IMR-90 (cell line): ENCODE data around the gene KCNT2. TPM values are rescaled to one million over a fixed set of nuclear protein-coding genes. Genes with fewer than 3 reads are reported as not detected.

Source experiments
- ATAC-seq: fragments of 200-7000 bp; cut with Tn5 transposase; 2 replicates; pipeline ENCODE4 v1.9.1; 2020; ENCODE audit warnings: low read depth, mild to moderate bottlenecking, moderate library complexity
- BruUV-seq: library from RNA; stranded (reverse); fragments of 400-500 nt; replicated peaks from 2 replicates; lab custom pipeline; 2021; lab: Mats Ljungman, UMichigan
- CTCF ChIA-PET: fragments of 300-600 bp; formaldehyde crosslinking; extraction: SDS; loops from one replicate; lab custom pipeline; 2021; ENCODE audit warnings: antibody characterized with exemption; lab: Yijun Ruan, JAX
- POLR2A ChIA-PET: fragments of 300-600 bp; sonication (Branson Sonifier 250); formaldehyde crosslinking; loops from one replicate; lab custom pipeline; 2022; ENCODE audit warnings: antibody characterized with exemption; ENCODE audit not compliant: unreplicated experiment; lab: Charles Lee
- DNase-seq: peaks from one replicate; pipeline ENCODE4 v3.0.0; 2013
- H2AFZ ChIP-seq: replicated peaks from 2 replicates; pipeline ENCODE3; 2013; ENCODE audit warnings: low read length, mild to moderate bottlenecking; ENCODE audit not compliant: poor library complexity
- H2AK5ac ChIP-seq: 2 replicates; pipeline ENCODE4 v1.6.1; 2013; ENCODE audit warnings: low read depth, low read length, inconsistent platforms
- H2AK9ac ChIP-seq: replicated peaks from 2 replicates; pipeline ENCODE3; 2013; ENCODE audit warnings: mild to moderate bottlenecking, low read depth, low read length, moderate library complexity; ENCODE audit not compliant: poor library complexity
- H2BK120ac ChIP-seq: 2 replicates; pipeline ENCODE4 v1.6.1; 2013; ENCODE audit warnings: low read depth, low read length, inconsistent platforms
- H2BK15ac ChIP-seq: 3 replicates; pipeline ENCODE4 v1.6.1; 2013; ENCODE audit warnings: low read depth, low read length, inconsistent platforms
- H2BK20ac ChIP-seq: 2 replicates; pipeline ENCODE4 v1.6.1; 2013; ENCODE audit warnings: low read depth, mild to moderate bottlenecking, inconsistent platforms, low read length, moderate library complexity
- H2BK5ac ChIP-seq: 2 replicates; pipeline ENCODE4 v1.6.1; 2013; ENCODE audit warnings: mild to moderate bottlenecking, low read depth, low read length, inconsistent platforms; ENCODE audit not compliant: poor library complexity, severe bottlenecking
- H3K14ac ChIP-seq: replicated peaks from 2 replicates; pipeline ENCODE4 v1.6.1; 2013; ENCODE audit warnings: low read depth, low read length, inconsistent platforms
- H3K18ac ChIP-seq: 2 replicates; pipeline ENCODE4 v1.6.1; 2013; ENCODE audit warnings: low read depth, low read length, control low read depth
- H3K23ac ChIP-seq: 2 replicates; pipeline ENCODE4 v1.6.1; 2013; ENCODE audit warnings: low read depth, low read length, inconsistent platforms
- H3K27ac ChIP-seq: 2 replicates; pipeline ENCODE4 v1.5.1; 2013; ENCODE audit warnings: mild to moderate bottlenecking, control low read depth, low read length; ENCODE audit not compliant: insufficient read depth
- H3K27me3 ChIP-seq: 2 replicates; pipeline ENCODE4 v1.6.1; 2013; ENCODE audit warnings: low read length; ENCODE audit not compliant: control insufficient read depth, insufficient read depth
- H3K36me3 ChIP-seq: 2 replicates; pipeline ENCODE4 v1.6.1; 2013; ENCODE audit warnings: low read length, mixed read lengths; ENCODE audit not compliant: control insufficient read depth, insufficient read depth
- H3K4ac ChIP-seq: 2 replicates; pipeline ENCODE4 v1.6.1; 2013; ENCODE audit warnings: low read depth, low read length, inconsistent platforms
- H3K4me1 ChIP-seq: 2 replicates; pipeline ENCODE4 v1.6.1; 2013; ENCODE audit warnings: low read length, mixed read lengths; ENCODE audit not compliant: control insufficient read depth, insufficient read depth
- H3K4me2 ChIP-seq: 2 replicates; pipeline ENCODE4 v1.6.1; 2013; ENCODE audit warnings: low read depth, mild to moderate bottlenecking, control low read depth, low read length, moderate library complexity
- H3K4me3 ChIP-seq: 2 replicates; pipeline ENCODE4 v1.5.1; 2013; ENCODE audit warnings: low read depth, mild to moderate bottlenecking, control low read depth, low read length, moderate library complexity; ENCODE audit not compliant: insufficient read depth
- H3K56ac ChIP-seq: 2 replicates; pipeline ENCODE4 v1.6.1; 2013; ENCODE audit warnings: low read length, inconsistent platforms; ENCODE audit not compliant: insufficient read depth; ENCODE audit errors: extremely low read depth
- H3K79me1 ChIP-seq, 2 experiments: 2 replicates each; pipeline ENCODE4 v1.6.1; 2013; ENCODE audit warnings: low read length in 2 of 2, inconsistent platforms in 1 of 2, low read depth in 1 of 2
- H3K9ac ChIP-seq: 2 replicates; pipeline ENCODE4 v1.6.1; 2013; ENCODE audit warnings: low read depth, low read length, control low read depth
- H3K9me1 ChIP-seq: 2 replicates; pipeline ENCODE4 v1.6.1; 2013; ENCODE audit warnings: low read length, inconsistent platforms; ENCODE audit not compliant: insufficient read depth
- H3K9me3 ChIP-seq: 2 replicates; pipeline ENCODE4 v1.6.1; 2013; ENCODE audit warnings: low read length; ENCODE audit not compliant: control insufficient read depth, insufficient read depth
- H4K20me1 ChIP-seq: 2 replicates; pipeline ENCODE4 v1.6.1; 2013; ENCODE audit warnings: low read length, inconsistent platforms; ENCODE audit not compliant: insufficient read depth
- H4K5ac ChIP-seq: 2 replicates; pipeline ENCODE4 v1.6.1; 2013; ENCODE audit warnings: mild to moderate bottlenecking, low read depth, low read length, control low read depth
- H4K8ac ChIP-seq, 2 experiments: 2 replicates each; pipeline ENCODE4 v1.6.1; 2013; ENCODE audit warnings: low read depth in 2 of 2, low read length in 2 of 2, control low read depth in 1 of 2, inconsistent platforms in 1 of 2
- H4K91ac ChIP-seq: 2 replicates; pipeline ENCODE4 v1.6.1; 2013; ENCODE audit warnings: low read depth, low read length, inconsistent platforms; ENCODE audit not compliant: insufficient read depth
- BHLHE40 ChIP-seq: fragments of 150-350 bp; IDR thresholded peaks from 2 replicates; pipeline ENCODE4 v1.6.1; 2016; ENCODE audit warnings: mild to moderate bottlenecking, low read depth, low read length
- CEBPB ChIP-seq: IDR thresholded peaks from 2 replicates; pipeline ENCODE4 v1.6.1; 2012; ENCODE audit warnings: low read depth, low read length, improper control_type of control experiment
- CHD1 ChIP-seq: IDR thresholded peaks from 2 replicates; pipeline ENCODE4 v1.6.1; 2012; ENCODE audit warnings: low read depth, low read length, improper control_type of control experiment
- CTCF ChIP-seq: conservative IDR thresholded peaks from 2 replicates; pipeline ENCODE4 v1.5.1; 2012; ENCODE audit warnings: mild to moderate bottlenecking, low read depth, low read length, improper control_type of control experiment
- FOS ChIP-seq: fragments of 150-350 bp; IDR thresholded peaks from 2 replicates; pipeline ENCODE4 v1.6.1; 2016; ENCODE audit warnings: low read depth, low read length
- MAFK ChIP-seq: IDR thresholded peaks from 2 replicates; pipeline ENCODE4 v1.6.1; 2012; ENCODE audit warnings: low read depth, low read length, improper control_type of control experiment
- MAZ ChIP-seq: IDR thresholded peaks from 2 replicates; pipeline ENCODE4 v1.6.1; 2012; ENCODE audit warnings: low read depth, mild to moderate bottlenecking, low read length, improper control_type of control experiment, moderate library complexity, borderline replicate concordance
- MXI1 ChIP-seq: IDR thresholded peaks from 2 replicates; pipeline ENCODE4 v1.6.1; 2012; ENCODE audit warnings: low read depth, mild to moderate bottlenecking, low read length, moderate library complexity, borderline replicate concordance
- POLR2A ChIP-seq: IDR thresholded peaks from 2 replicates; pipeline ENCODE4 v1.6.1; 2012; ENCODE audit warnings: mild to moderate bottlenecking, low read depth, low read length
- RAD21 ChIP-seq: IDR thresholded peaks from 2 replicates; pipeline ENCODE4 v1.6.1; 2012; ENCODE audit warnings: low read length, improper control_type of control experiment
- RCOR1 ChIP-seq: IDR thresholded peaks from 2 replicates; pipeline ENCODE4 v1.6.1; 2012; ENCODE audit warnings: mild to moderate bottlenecking, low read length, improper control_type of control experiment; ENCODE audit not compliant: insufficient replicate concordance
- RFX5 ChIP-seq: IDR thresholded peaks from 2 replicates; pipeline ENCODE4 v1.8.0; 2012; ENCODE audit warnings: low read depth, mild to moderate bottlenecking, low read length, moderate library complexity
- SMC3 ChIP-seq: fragments of 150-350 bp; IDR thresholded peaks from 2 replicates; pipeline ENCODE4 v1.6.1; 2016; ENCODE audit warnings: low read depth, mild to moderate bottlenecking, antibody characterized with exemption, low read length, moderate library complexity
- USF2 ChIP-seq: fragments of 150-350 bp; IDR thresholded peaks from 2 replicates; pipeline ENCODE4 v1.6.1; 2017; ENCODE audit warnings: mild to moderate bottlenecking, antibody characterized with exemption, low read length, low read depth
- WGBS, 2 experiments: methylation state at CpG; one replicate each; pipeline versions ENCODE4 v1.1.5 to v1.1.7; 2013; ENCODE audit warnings: missing lambda C conversion rate in 2 of 2; ENCODE audit not compliant: insufficient read length in 1 of 2; ENCODE audit errors: extremely low coverage in 2 of 2; 5-methylcytosine and 5-hydroxymethylcytosine counted together
- dilution Hi-C: fragments of 300-500 bp; cut with HindIII; formaldehyde crosslinking; loops from one replicate; pipeline ENCODE4 v1.14.3; 2018; ENCODE audit warnings: low sequenced_read_pairs; ENCODE audit not compliant: unreplicated experiment
- in situ Hi-C: fragments of 300-500 bp; cut with MboI; formaldehyde crosslinking; loops from 3 replicates; pipeline ENCODE4 v1.14.3; 2019; ENCODE audit warnings: low sequenced_read_pairs, inconsistent platforms, mixed read lengths
- intact Hi-C: fragments of 100-400 bp; cut with micrococcal nuclease; formaldehyde crosslinking; loops from 2 replicates; pipeline ENCODE4 v1.10.0; 2022
- polyA plus RNA-seq, 3 experiments: library from polyadenylated mRNA; depleted of rRNA; stranded (reverse); fragments of >200 nt; gene quantifications; 2 replicates each; pipeline ENCODE4 v1.2.3, GENCODE V29; 2012; ENCODE audit warnings: low replicate concordance in 1 of 3
- total RNA-seq: library from RNA; depleted of rRNA; stranded (reverse); fragments of >200 nt; gene quantifications from 2 replicates; pipeline ENCODE4 v1.2.3, GENCODE V29; 2012

Gene KCNT2
- total and polyA plus RNA-seq, 2 of the 4 experiments (the other 2 are of a cell fraction), result 0.22 to 0.72 TPM

GRCh38 chr1:196637606-196638005, 29.4 kb upstream of the KCNT2 start:
- H3K4me1 ChIP-seq, result no peaks in the 10 kb centered on the region
- intact Hi-C loops, result no loop called here
- BruUV-seq, result no TSS peak
- CTCF ChIA-PET, result no interaction called here
- WGBS, 2 experiments, result no CpG with 5 or more reads among the region's 6 CpGs
- no peaks in the 10 kb centered on the region for H3K79me1 ChIP-seq
- H2BK120ac ChIP-seq, result no peak overlapping the region
- dilution Hi-C loops, result no loop called here
- H2BK15ac ChIP-seq, result no peak overlapping the region
- no peak overlapping the region for H3K14ac ChIP-seq
- no peak overlapping the region for H3K9ac ChIP-seq
- no peak overlapping the region for H2AFZ ChIP-seq
- no peak overlapping the region for H3K4ac ChIP-seq
- H3K27ac ChIP-seq, result no peak overlapping the region
- no peak overlapping the region for H2AK5ac ChIP-seq
- H3K9me3 ChIP-seq, result no peaks in the 10 kb centered on the region
- no peak overlapping the region for H4K5ac ChIP-seq
- no peak overlapping the region for H3K23ac ChIP-seq
- no peaks in the 10 kb centered on the region for H3K27me3 ChIP-seq
- no peaks in the 10 kb centered on the region for H3K9me1 ChIP-seq
- H3K36me3 ChIP-seq, result no peaks in the 10 kb centered on the region
- ATAC-seq (no peak), DNase-seq (no peak)
- POLR2A ChIA-PET, result interaction anchor here (0.6 kb wide), 1 partner anchor 231 kb away, joined by 3 read pairs; no protein-coding TSS in a partner anchor
- no peak overlapping the region for H3K4me2 ChIP-seq
- no peak overlapping the region for H2AK9ac ChIP-seq
- no peak overlapping the region for H3K18ac ChIP-seq
- H3K4me3 ChIP-seq, result no peak overlapping the region
- no peak overlapping the region for H4K8ac ChIP-seq
- H4K20me1 ChIP-seq, result no peaks in the 10 kb centered on the region
- H3K56ac ChIP-seq, result no peak overlapping the region
- no peak overlapping the region for H4K91ac ChIP-seq
- in situ Hi-C loops, result no loop called here
- no peak for TF ChIP-seq RFX5
- no peak for TF ChIP-seq POLR2A
- TF ChIP-seq USF2, result no peak
- TF ChIP-seq RAD21, result no peak
- no peak for TF ChIP-seq CHD1
- no peak for TF ChIP-seq SMC3
- no peak for TF ChIP-seq RCOR1
- no peak for TF ChIP-seq MXI1
- no peak for TF ChIP-seq MAFK
- no peak for TF ChIP-seq FOS
- no peak for TF ChIP-seq CEBPB
- no peak for TF ChIP-seq MAZ
- TF ChIP-seq BHLHE40, result no peak
- no peak for TF ChIP-seq CTCF
- no peak overlapping the region for H2BK20ac ChIP-seq
- no peak overlapping the region for H2BK5ac ChIP-seq
